ENCODE data around the gene TNFSF4. TPM values are rescaled to one million over a fixed set of nuclear protein-coding genes. Genes with fewer than 3 reads are reported as not detected.

Gene TNFSF4
- total and polyA plus RNA-seq, 2 donors (not counting 1 experiment from before 2014, with no cell fraction given): 3.3 to 20.9 TPM

DNA sequence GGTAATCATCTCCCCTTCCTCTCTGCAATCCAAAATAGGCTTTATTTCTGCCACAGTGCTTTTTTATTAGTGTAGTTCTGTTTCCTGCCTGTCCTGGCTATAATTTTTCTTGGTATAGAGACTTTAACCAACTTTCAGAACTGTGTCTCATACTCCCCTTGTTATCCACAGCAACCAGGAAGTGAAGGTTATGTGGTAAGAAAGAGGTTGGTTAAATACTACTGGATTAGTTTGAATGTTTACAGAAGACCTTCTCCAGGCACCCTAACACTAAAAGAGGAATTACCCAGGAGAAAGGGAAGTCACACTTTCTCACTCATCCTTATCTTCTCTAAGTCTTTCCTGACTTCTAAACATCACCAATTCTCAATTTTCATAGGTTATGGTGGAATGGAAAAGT is 17.8 kb upstream of the TNFSF4 start:
- no peaks in the 10 kb centered on the region for H4K20me1 ChIP-seq (ENCODE audit: control insufficient read depth, extremely low read depth, insufficient read depth, low read length)
- H3K9ac ChIP-seq (ENCODE audit: insufficient read depth, low read length): no peak overlapping the region
- H3K4me1 ChIP-seq (ENCODE audit: control insufficient read depth, extremely low read depth, insufficient read depth, low read length): no peaks in the 10 kb centered on the region
- no peaks in the 10 kb centered on the region for H3K79me2 ChIP-seq (ENCODE audit: control insufficient read depth, insufficient read depth, low read length)
- H3K4me3 ChIP-seq (replicated peaks in 1 of 4; ENCODE audit: control extremely low read depth in 1 of 4, insufficient read depth in 1 of 4, low read depth in 3 of 4, low read length in 4 of 4): no peak overlapping the region
- H3K9me3 ChIP-seq (ENCODE audit: control insufficient read depth, insufficient read depth, low read depth, low read length): no peaks in the 10 kb centered on the region
- no peaks in the 10 kb centered on the region for H3K27me3 ChIP-seq (ENCODE audit: control insufficient read depth, insufficient read depth, low read length)
- no peak overlapping the region for H3K4me2 ChIP-seq (ENCODE audit: extremely low read depth, insufficient read depth, low read length)
- no peak for TF ChIP-seq EZH2 (IDR thresholded peaks at IDR 0.05; ENCODE audit: low read length, missing control alignments)
- TF ChIP-seq, protein P1, sequence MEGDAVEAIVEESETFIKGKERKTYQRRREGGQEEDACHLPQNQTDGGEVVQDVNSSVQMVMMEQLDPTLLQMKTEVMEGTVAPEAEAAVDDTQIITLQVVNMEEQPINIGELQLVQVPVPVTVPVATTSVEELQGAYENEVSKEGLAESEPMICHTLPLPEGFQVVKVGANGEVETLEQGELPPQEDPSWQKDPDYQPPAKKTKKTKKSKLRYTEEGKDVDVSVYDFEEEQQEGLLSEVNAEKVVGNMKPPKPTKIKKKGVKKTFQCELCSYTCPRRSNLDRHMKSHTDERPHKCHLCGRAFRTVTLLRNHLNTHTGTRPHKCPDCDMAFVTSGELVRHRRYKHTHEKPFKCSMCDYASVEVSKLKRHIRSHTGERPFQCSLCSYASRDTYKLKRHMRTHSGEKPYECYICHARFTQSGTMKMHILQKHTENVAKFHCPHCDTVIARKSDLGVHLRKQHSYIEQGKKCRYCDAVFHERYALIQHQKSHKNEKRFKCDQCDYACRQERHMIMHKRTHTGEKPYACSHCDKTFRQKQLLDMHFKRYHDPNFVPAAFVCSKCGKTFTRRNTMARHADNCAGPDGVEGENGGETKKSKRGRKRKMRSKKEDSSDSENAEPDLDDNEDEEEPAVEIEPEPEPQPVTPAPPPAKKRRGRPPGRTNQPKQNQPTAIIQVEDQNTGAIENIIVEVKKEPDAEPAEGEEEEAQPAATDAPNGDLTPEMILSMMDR (conservative IDR thresholded peaks at IDR 0.05 in 1 of 2, IDR thresholded peaks at IDR 0.05 in 1 of 2; ENCODE audit: low read depth in 1 of 2, low read length in 2 of 2): no peak
- no peaks in the 10 kb centered on the region for H3K36me3 ChIP-seq (ENCODE audit: control insufficient read depth, insufficient read depth, low read length)
- H2AFZ ChIP-seq (ENCODE audit: low read length): no peak overlapping the region
- no peak overlapping the region for H3K27ac ChIP-seq (ENCODE audit: insufficient read depth, low read length)
- DNase-seq (ENCODE audit: low read depth in 2 of 2): no peak

DNA sequence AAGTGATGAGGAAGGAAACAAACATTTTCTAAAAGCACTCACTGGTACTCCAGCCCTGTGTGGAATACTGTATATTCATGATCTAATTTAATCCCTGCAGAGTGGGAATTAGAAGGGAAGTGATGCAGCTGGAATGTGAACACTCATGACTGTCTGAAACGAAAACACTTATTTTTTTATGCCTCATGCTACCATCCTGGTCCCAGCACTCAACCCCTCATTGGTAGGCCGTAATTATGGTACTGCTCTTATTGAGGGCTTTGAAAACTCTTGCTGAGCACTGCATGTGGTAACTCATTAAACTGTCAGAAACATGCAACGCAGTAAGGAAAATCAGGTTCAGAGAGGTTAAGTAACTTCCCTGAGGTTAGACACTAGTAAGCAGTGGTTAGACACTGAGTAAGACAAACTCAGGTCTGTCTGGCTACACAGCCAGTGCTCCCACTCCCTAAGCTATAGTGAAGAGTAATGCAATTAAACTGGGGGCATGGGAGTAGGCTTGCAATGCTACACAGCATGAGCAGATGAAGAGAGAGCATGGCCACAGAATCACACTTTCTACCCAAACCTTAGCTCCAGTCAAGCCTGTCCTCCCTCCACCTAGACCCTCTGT is 17.3 kb upstream of the TNFSF4 start:
- H3K4me2 ChIP-seq (ENCODE audit: extremely low read depth, insufficient read depth, low read length): no peak overlapping the region
- no peaks in the 10 kb centered on the region for H3K4me1 ChIP-seq (ENCODE audit: control insufficient read depth, extremely low read depth, insufficient read depth, low read length)
- no peak overlapping the region for H3K9ac ChIP-seq (ENCODE audit: insufficient read depth, low read length)
- no peaks in the 10 kb centered on the region for H4K20me1 ChIP-seq (ENCODE audit: control insufficient read depth, extremely low read depth, insufficient read depth, low read length)
- H3K36me3 ChIP-seq (ENCODE audit: control insufficient read depth, insufficient read depth, low read length): no peaks in the 10 kb centered on the region
- H3K27me3 ChIP-seq (ENCODE audit: control insufficient read depth, insufficient read depth, low read length): no peaks in the 10 kb centered on the region
- no peak overlapping the region for H2AFZ ChIP-seq (ENCODE audit: low read length)
- no peaks in the 10 kb centered on the region for H3K79me2 ChIP-seq (ENCODE audit: control insufficient read depth, insufficient read depth, low read length)
- no peak for TF ChIP-seq EZH2 (IDR thresholded peaks at IDR 0.05; ENCODE audit: low read length, missing control alignments)
- TF ChIP-seq, protein P1 (conservative IDR thresholded peaks at IDR 0.05 in 1 of 2, IDR thresholded peaks at IDR 0.05 in 1 of 2; ENCODE audit: low read depth in 1 of 2, low read length in 2 of 2): no peak
- H3K9me3 ChIP-seq (ENCODE audit: control insufficient read depth, insufficient read depth, low read depth, low read length): no peaks in the 10 kb centered on the region
- DNase-seq (ENCODE audit: low read depth in 2 of 2): no peak
- H3K27ac ChIP-seq (ENCODE audit: insufficient read depth, low read length): no peak overlapping the region
- no peak overlapping the region for H3K4me3 ChIP-seq (replicated peaks in 1 of 4; ENCODE audit: control extremely low read depth in 1 of 4, insufficient read depth in 1 of 4, low read depth in 3 of 4, low read length in 4 of 4)

DNA sequence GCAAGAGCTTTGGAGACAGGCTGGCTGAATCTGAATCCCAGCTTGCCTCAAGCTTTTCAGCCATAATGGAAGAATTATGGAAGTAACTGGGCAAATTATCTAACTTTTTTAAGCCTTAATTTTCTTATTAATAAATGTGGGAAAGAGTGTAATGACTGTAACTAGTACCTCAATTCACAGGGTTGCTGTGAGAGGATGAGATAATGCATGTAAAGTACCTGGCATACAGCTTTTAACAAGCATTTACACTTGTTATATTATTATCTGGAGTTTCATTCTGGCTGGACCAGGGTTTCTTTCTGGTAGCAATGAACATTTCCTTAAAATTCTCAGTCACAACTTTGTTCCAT is 15.9 kb upstream of the TNFSF4 start:
- Histone ChIP-seq H3K9ac (ENCODE audit: insufficient read depth, low read length) (no peak overlapping the region), H3K4me2 (ENCODE audit: extremely low read depth, insufficient read depth, low read length) (no peak overlapping the region), H4K20me1 (ENCODE audit: control insufficient read depth, extremely low read depth, insufficient read depth, low read length) (no peaks in the 10 kb centered on the region), H2AFZ (ENCODE audit: low read length) (no peak overlapping the region), H3K4me1 (ENCODE audit: control insufficient read depth, extremely low read depth, insufficient read depth, low read length) (no peaks in the 10 kb centered on the region), H3K9me3 (ENCODE audit: control insufficient read depth, insufficient read depth, low read depth, low read length) (no peaks in the 10 kb centered on the region), H3K4me3 (replicated peaks in 1 of 4; ENCODE audit: control extremely low read depth in 1 of 4, insufficient read depth in 1 of 4, low read depth in 3 of 4, low read length in 4 of 4) (no peak overlapping the region), H3K27me3 (ENCODE audit: control insufficient read depth, insufficient read depth, low read length) (no peaks in the 10 kb centered on the region), H3K36me3 (ENCODE audit: control insufficient read depth, insufficient read depth, low read length) (no peaks in the 10 kb centered on the region), H3K27ac (ENCODE audit: insufficient read depth, low read length) (no peak overlapping the region), H3K79me2 (ENCODE audit: control insufficient read depth, insufficient read depth, low read length) (no peaks in the 10 kb centered on the region)
- DNase-seq (ENCODE audit: low read depth in 2 of 2): no peak
- TF ChIP-seq EZH2 (IDR thresholded peaks at IDR 0.05; ENCODE audit: low read length, missing control alignments): no peak
- TF ChIP-seq, protein P1 (conservative IDR thresholded peaks at IDR 0.05 in 1 of 2, IDR thresholded peaks at IDR 0.05 in 1 of 2; ENCODE audit: low read depth in 1 of 2, low read length in 2 of 2): no peak

Data from fibroblast of lung (primary cell).